GM21619 (cell line): ENCODE data around the gene FGF5.

Source experiments
- ATAC-seq: cut with Tn5 transposase; IDR thresholded peaks from one replicate; pipeline ENCODE4 v1.9.1; 2021; ENCODE audit not compliant: unreplicated experiment

FGF5 gene

GRCh38 chr4:80335554-80336358 is 69.3 kb downstream of the FGF5 start, which contains the start of gene CFAP299:
TSS of gene CFAP299 (plus strand) at chr4:80335730.
- ATAC-seq = peak; percentile 98

GRCh38 chr4:80336582-80336981 is 70.1 kb downstream of the FGF5 start:
- no peak for ATAC-seq

GRCh38 chr4:80340036-80340435 is 73.6 kb downstream of the FGF5 start:
- ATAC-seq = no peak
